ENCODE results near the gene CTIF. TPM values are rescaled to one million over a fixed set of nuclear protein-coding genes. Genes with fewer than 3 reads are reported as not detected.

CTIF gene
- total RNA-seq, 5 donors from 2014 or later (not counting 1 experiment from before 2014, with no cell fraction given): 3.2 to 6.7 (median 4.7) TPM

GRCh38 chr18:48821251-48821590 lies 282.4 kb downstream of the CTIF start:
- Histone ChIP-seq H3K9me3 (no peaks in the 10 kb centered on the region), H3K27ac (ENCODE audit: low read length) (no peak overlapping the region), H3K4me1 (ENCODE audit: control insufficient read depth in 1 of 2, extremely low read depth in 1 of 2, insufficient read depth in 2 of 2, low read length in 2 of 2) (peaks cover 0 to 24% of the 10 kb centered on the region in 2 experiments), H3K4me3 (ENCODE audit: control insufficient read depth in 1 of 2, extremely low read depth in 1 of 2, low read length in 1 of 2) (no peak overlapping the region), H3K36me3 (ENCODE audit: control insufficient read depth in 2 of 2, extremely low read depth in 1 of 2, insufficient read depth in 1 of 2, low read length in 1 of 2) (no peaks in the 10 kb centered on the region), H3K27me3 (replicated peaks in 1 of 2; ENCODE audit: control insufficient read depth in 2 of 2, extremely low read depth in 1 of 2, insufficient read depth in 2 of 2, low read length in 1 of 2) (no peaks in the 10 kb centered on the region)
- ChIA-PET CTCF (no interaction called here), POLR2A (no interaction called here)
- WGBS (ENCODE audit: insufficient coverage): 90% methylated on average over 4 of the region's 5 CpGs
- Mint-ChIP-seq H3K36me3 (peaks cover 4% of the 10 kb centered on the region), H3K9me3 (peaks cover 0 to 5% (median 0%) of the 10 kb centered on the region in 3 donors), H3K27me3 (no peaks in the 10 kb centered on the region), H3K27ac (peak overlapping the region; percentile 3 to 70), H3K4me1 (peaks cover 11 to 28% (median 22%) of the 10 kb centered on the region in 3 donors), H3K4me3 (no peak overlapping the region)
- peak in 1 of 35 experiments; percentile 4 for DNase-seq
- ATAC-seq (replicated peaks in 1 of 4): no peak

GRCh38 chr18:48821845-48822244 lies 283.0 kb downstream of the CTIF start:
- ChIA-PET POLR2A (no interaction called here), CTCF (no interaction called here)
- H3K27ac ChIP-seq (ENCODE audit: low read length): no peak overlapping the region
- Mint-ChIP-seq H3K4me3 (no peak overlapping the region), H3K36me3 (peaks cover 10% of the 10 kb centered on the region), H3K9me3 (peaks cover 0 to 5% (median 0%) of the 10 kb centered on the region in 3 donors), H3K27me3 (no peaks in the 10 kb centered on the region), H3K27ac (peak overlapping the region in 1 of 2 donors; percentile 66), H3K4me1 (peaks cover 13 to 29% (median 22%) of the 10 kb centered on the region in 3 donors)
- DNase-seq (no peak), ATAC-seq (replicated peaks in 1 of 4) (no peak)
- H3K4me3 ChIP-seq (ENCODE audit: control insufficient read depth in 1 of 2, extremely low read depth in 1 of 2, low read length in 1 of 2): no peak overlapping the region
- no CpG with 5 or more reads among the region's 4 CpGs for WGBS (ENCODE audit: insufficient coverage)
- H3K4me1 ChIP-seq (ENCODE audit: control insufficient read depth in 1 of 2, extremely low read depth in 1 of 2, insufficient read depth in 2 of 2, low read length in 2 of 2): peaks cover 0 to 19% of the 10 kb centered on the region in 2 experiments
- H3K9me3 ChIP-seq: no peaks in the 10 kb centered on the region
- H3K36me3 ChIP-seq (ENCODE audit: control insufficient read depth in 2 of 2, extremely low read depth in 1 of 2, insufficient read depth in 1 of 2, low read length in 1 of 2): peaks cover 0 to 3% of the 10 kb centered on the region in 2 donors
- no peaks in the 10 kb centered on the region for H3K27me3 ChIP-seq (replicated peaks in 1 of 2; ENCODE audit: control insufficient read depth in 2 of 2, extremely low read depth in 1 of 2, insufficient read depth in 2 of 2, low read length in 1 of 2)

- 95% methylated on average over 11 of the region's 14 CpGs for WGBS (ENCODE audit: insufficient coverage)
- H3K27me3 Mint-ChIP-seq: no peaks in the 10 kb centered on the region
- no peak overlapping the region for H3K27ac Mint-ChIP-seq
- no peaks in the 10 kb centered on the region for H3K27me3 ChIP-seq (replicated peaks in 1 of 2; ENCODE audit: control insufficient read depth in 2 of 2, extremely low read depth in 1 of 2, insufficient read depth in 2 of 2, low read length in 1 of 2)
- H3K4me3 ChIP-seq (ENCODE audit: control insufficient read depth in 1 of 2, extremely low read depth in 1 of 2, low read length in 1 of 2): no peak overlapping the region
- H3K4me1 ChIP-seq (ENCODE audit: control insufficient read depth in 1 of 2, extremely low read depth in 1 of 2, insufficient read depth in 2 of 2, low read length in 2 of 2): peaks cover 0 to 37% of the 10 kb centered on the region in 2 experiments
- peak in 3 of 35 experiments; percentile 2 to 4 (median 3) for DNase-seq
- peaks cover 12 to 39% (median 13%) of the 10 kb centered on the region in 3 donors for H3K4me1 Mint-ChIP-seq
- H3K36me3 ChIP-seq (ENCODE audit: control insufficient read depth in 2 of 2, extremely low read depth in 1 of 2, insufficient read depth in 1 of 2, low read length in 1 of 2): peaks cover 0 to 3% of the 10 kb centered on the region in 2 donors
- ChIA-PET CTCF (no interaction called here), POLR2A (interaction anchor here in 1 of 2 donors (0.6 kb wide), 1 partner anchor 123 kb away, joined by 4 read pairs; no protein-coding TSS in a partner anchor)
- no peak overlapping the region for H3K27ac ChIP-seq (ENCODE audit: low read length)
- no peaks in the 10 kb centered on the region for H3K9me3 ChIP-seq
- peaks cover 10% of the 10 kb centered on the region for H3K36me3 Mint-ChIP-seq
- ATAC-seq (replicated peaks in 1 of 4): no peak
- peaks cover 0 to 5% (median 0%) of the 10 kb centered on the region in 3 donors for H3K9me3 Mint-ChIP-seq
- H3K4me3 Mint-ChIP-seq: no peak overlapping the region
These were observed 285.6 kb downstream of the CTIF start for GRCh38 chr18:48824231-48824970.

DNA sequence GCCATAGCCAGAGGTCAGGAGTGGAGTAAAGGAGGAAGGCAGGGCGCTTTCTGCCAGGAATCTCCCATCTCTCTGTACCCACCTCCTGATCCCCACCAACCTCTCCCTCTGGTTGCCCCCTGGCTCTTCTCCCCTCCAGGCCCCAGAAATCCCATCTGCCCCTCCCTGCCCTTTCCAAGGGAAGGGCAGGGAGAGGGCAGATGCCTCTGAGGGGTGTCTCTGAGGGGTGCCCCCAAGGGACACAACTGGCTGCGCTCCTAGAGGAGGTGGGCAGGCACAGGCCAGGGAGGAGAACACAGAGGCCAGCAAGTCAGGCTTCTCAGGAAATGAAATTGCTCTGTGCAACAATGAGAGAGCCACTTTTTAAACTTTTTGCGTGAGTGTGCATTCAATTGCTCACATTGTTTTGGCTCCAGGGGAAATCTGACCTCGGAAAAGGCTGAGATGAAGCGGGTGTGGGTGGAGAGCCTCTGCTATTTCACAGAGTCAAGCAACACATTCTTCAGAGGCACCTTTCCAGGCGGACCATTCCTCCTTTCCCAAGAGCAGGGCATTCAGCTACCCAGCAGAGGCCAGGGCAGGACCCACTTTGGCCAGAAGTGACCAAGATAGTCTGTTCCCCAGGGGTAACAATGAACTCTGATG lies 286.4 kb downstream of the CTIF start:
- Mint-ChIP-seq H3K9me3 (peaks cover 0 to 5% (median 0%) of the 10 kb centered on the region in 3 donors), H3K4me3 (no peak overlapping the region), H3K36me3 (peaks cover 10% of the 10 kb centered on the region), H3K4me1 (peaks cover 12 to 43% (median 13%) of the 10 kb centered on the region in 3 donors), H3K27ac (no peak overlapping the region), H3K27me3 (no peaks in the 10 kb centered on the region)
- ChIA-PET POLR2A (no interaction called here), CTCF (no interaction called here)
- H3K4me1 ChIP-seq (ENCODE audit: control insufficient read depth in 1 of 2, extremely low read depth in 1 of 2, insufficient read depth in 2 of 2, low read length in 2 of 2): peaks cover 0 to 42% of the 10 kb centered on the region in 2 experiments
- peaks cover 0 to 3% of the 10 kb centered on the region in 2 donors for H3K36me3 ChIP-seq (ENCODE audit: control insufficient read depth in 2 of 2, extremely low read depth in 1 of 2, insufficient read depth in 1 of 2, low read length in 1 of 2)
- 100% methylated on average over 4 of the region's 6 CpGs for WGBS (ENCODE audit: insufficient coverage)
- H3K9me3 ChIP-seq: no peaks in the 10 kb centered on the region
- DNase-seq (no peak), ATAC-seq (replicated peaks in 1 of 4) (no peak)
- H3K27me3 ChIP-seq (replicated peaks in 1 of 2; ENCODE audit: control insufficient read depth in 2 of 2, extremely low read depth in 1 of 2, insufficient read depth in 2 of 2, low read length in 1 of 2): no peaks in the 10 kb centered on the region
- H3K27ac ChIP-seq (ENCODE audit: low read length): no peak overlapping the region
- H3K4me3 ChIP-seq (ENCODE audit: control insufficient read depth in 1 of 2, extremely low read depth in 1 of 2, low read length in 1 of 2): no peak overlapping the region

- Mint-ChIP-seq H3K27ac (no peak overlapping the region), H3K4me3 (no peak overlapping the region), H3K9me3 (peaks cover 0 to 5% (median 0%) of the 10 kb centered on the region in 3 donors), H3K4me1 (peaks cover 11 to 43% (median 12%) of the 10 kb centered on the region in 3 donors), H3K27me3 (no peaks in the 10 kb centered on the region), H3K36me3 (peaks cover 10% of the 10 kb centered on the region)
- ChIA-PET POLR2A (no interaction called here), CTCF (no interaction called here)
- Histone ChIP-seq H3K9me3 (no peaks in the 10 kb centered on the region), H3K4me3 (ENCODE audit: control insufficient read depth in 1 of 2, extremely low read depth in 1 of 2, low read length in 1 of 2) (no peak overlapping the region), H3K27me3 (replicated peaks in 1 of 2; ENCODE audit: control insufficient read depth in 2 of 2, extremely low read depth in 1 of 2, insufficient read depth in 2 of 2, low read length in 1 of 2) (no peaks in the 10 kb centered on the region), H3K36me3 (ENCODE audit: control insufficient read depth in 2 of 2, extremely low read depth in 1 of 2, insufficient read depth in 1 of 2, low read length in 1 of 2) (peaks cover 0 to 3% of the 10 kb centered on the region in 2 donors), H3K27ac (ENCODE audit: low read length) (no peak overlapping the region), H3K4me1 (ENCODE audit: control insufficient read depth in 1 of 2, extremely low read depth in 1 of 2, insufficient read depth in 2 of 2, low read length in 2 of 2) (peaks cover 0 to 42% of the 10 kb centered on the region in 2 experiments)
- peak in 2 of 35 experiments; percentile 2 to 7 for DNase-seq
- 96% methylated on average over 7 of the region's 7 CpGs for WGBS (ENCODE audit: insufficient coverage)
- ATAC-seq (replicated peaks in 1 of 4): no peak
These were observed 287.4 kb downstream of the CTIF start for GRCh38 chr18:48826271-48826670.

- H3K27ac Mint-ChIP-seq: no peak overlapping the region
- ATAC-seq (replicated peaks in 1 of 4): no peak
- H3K4me1 Mint-ChIP-seq: peaks cover 11 to 45% (median 15%) of the 10 kb centered on the region in 3 donors
- no peak overlapping the region for H3K4me3 Mint-ChIP-seq
- WGBS (ENCODE audit: insufficient coverage): 97% methylated on average over 8 of the region's 8 CpGs
- DNase-seq: peak in 1 of 35 experiments; percentile 1
- Histone ChIP-seq H3K9me3 (no peaks in the 10 kb centered on the region), H3K27me3 (replicated peaks in 1 of 2; ENCODE audit: control insufficient read depth in 2 of 2, extremely low read depth in 1 of 2, insufficient read depth in 2 of 2, low read length in 1 of 2) (no peaks in the 10 kb centered on the region), H3K4me1 (ENCODE audit: control insufficient read depth in 1 of 2, extremely low read depth in 1 of 2, insufficient read depth in 2 of 2, low read length in 2 of 2) (peaks cover 0 to 44% of the 10 kb centered on the region in 2 experiments), H3K36me3 (ENCODE audit: control insufficient read depth in 2 of 2, extremely low read depth in 1 of 2, insufficient read depth in 1 of 2, low read length in 1 of 2) (peaks cover 0 to 3% of the 10 kb centered on the region in 2 donors), H3K27ac (ENCODE audit: low read length) (no peak overlapping the region), H3K4me3 (ENCODE audit: control insufficient read depth in 1 of 2, extremely low read depth in 1 of 2, low read length in 1 of 2) (no peak overlapping the region)
- ChIA-PET POLR2A (interaction anchor here (0.7 to 1.0 kb wide), 2 partner anchors 10 to 87 kb away, joined by 3 read pairs; no protein-coding TSS in a partner anchor), CTCF (no interaction called here)
- peaks cover 10% of the 10 kb centered on the region for H3K36me3 Mint-ChIP-seq
- peaks cover 0 to 5% (median 0%) of the 10 kb centered on the region in 3 donors for H3K9me3 Mint-ChIP-seq
- no peaks in the 10 kb centered on the region for H3K27me3 Mint-ChIP-seq
These were observed 288.0 kb downstream of the CTIF start for GRCh38 chr18:48826806-48827205.

Measured in T-cell (primary cell).